Measurements from ENCODE around the gene TMEM132A. TPM values are rescaled to one million over a fixed set of nuclear protein-coding genes. Genes with fewer than 3 reads are reported as not detected.
"Not testable (repeated sequence)": the region's sequence is repeated elsewhere in the genome, so short reads cannot be mapped to it uniquely, and the experiment has no call there.

Gene TMEM132A
- total RNA-seq, 1 donor from 2014 or later = 2.4 TPM

GRCh38 chr11:60909680-60910280, 14.5 kb upstream of the TMEM132A start:
- intact Hi-C loops (cut with micrococcal nuclease) = loop anchor here (5.0 kb wide), 1 partner anchor 208 kb away; no protein-coding TSS in a partner anchor
- Mint-ChIP-seq H3K27me3 (ENCODE audit: insufficient read depth) (peaks cover 16% of the 10 kb centered on the region), H3K4me1 (ENCODE audit: low read depth) (peaks cover 52% of the 10 kb centered on the region)
- H3K9me3 Mint-ChIP-seq; DNase-seq (ENCODE audit: low spot score); H3K36me3 Mint-ChIP-seq (ENCODE audit: low read depth); H3K4me3 Mint-ChIP-seq; H3K27ac Mint-ChIP-seq: not testable (repeated sequence)

- intact Hi-C loops (cut with micrococcal nuclease) = loop anchor here (5.0 kb wide), 1 partner anchor 207 kb away; no protein-coding TSS in a partner anchor
- DNase-seq (ENCODE audit: low spot score) = no peak
- Mint-ChIP-seq H3K27me3 (ENCODE audit: insufficient read depth) (peaks cover 16% of the 10 kb centered on the region), H3K4me1 (ENCODE audit: low read depth) (peaks cover 52% of the 10 kb centered on the region), H3K9me3 (no peaks in the 10 kb centered on the region), H3K27ac (no peak overlapping the region), H3K36me3 (ENCODE audit: low read depth) (peaks cover 2% of the 10 kb centered on the region), H3K4me3 (no peak overlapping the region)
These were observed 14.0 kb upstream of the TMEM132A start for GRCh38 chr11:60910281-60910687.

GRCh38 chr11:60910711-60911380, 13.4 kb upstream of the TMEM132A start:
- intact Hi-C loops (cut with micrococcal nuclease) = loop anchor here (5.0 kb wide), 1 partner anchor 206 kb away; no protein-coding TSS in a partner anchor
- Mint-ChIP-seq H3K27me3 (ENCODE audit: insufficient read depth) (peaks cover 16% of the 10 kb centered on the region), H3K36me3 (ENCODE audit: low read depth) (peaks cover 2% of the 10 kb centered on the region), H3K4me1 (ENCODE audit: low read depth) (peaks cover 53% of the 10 kb centered on the region), H3K9me3 (no peaks in the 10 kb centered on the region), H3K4me3 (no peak overlapping the region), H3K27ac (no peak overlapping the region)
- DNase-seq (ENCODE audit: low spot score) = no peak

GRCh38 chr11:60912223-60912850, 11.9 kb upstream of the TMEM132A start:
- peaks cover 7% of the 10 kb centered on the region for H3K36me3 Mint-ChIP-seq (ENCODE audit: low read depth)

GRCh38 chr11:60912851-60913528, 11.3 kb upstream of the TMEM132A start:
- intact Hi-C loops (cut with micrococcal nuclease) = loop anchor here (1.0 to 5.0 kb wide), 2 partner anchors 72 to 204 kb away; no protein-coding TSS in a partner anchor
- Mint-ChIP-seq H3K36me3 (ENCODE audit: low read depth) (peaks cover 8% of the 10 kb centered on the region), H3K4me1 (ENCODE audit: low read depth) (peaks cover 59% of the 10 kb centered on the region), H3K27me3 (ENCODE audit: insufficient read depth) (peaks cover 16% of the 10 kb centered on the region), H3K4me3 (peak overlapping the region; percentile 96), H3K27ac (no peak overlapping the region), H3K9me3 (no peaks in the 10 kb centered on the region)
- no peak for DNase-seq (ENCODE audit: low spot score)

More at GRCh38 chr11:60912223-60912850, 11.9 kb upstream of the TMEM132A start:
- H3K27me3 Mint-ChIP-seq (ENCODE audit: insufficient read depth) = peaks cover 16% of the 10 kb centered on the region
- no peak for DNase-seq (ENCODE audit: low spot score)
- peak overlapping the region; percentile 69 for H3K27ac Mint-ChIP-seq
- intact Hi-C loops (cut with micrococcal nuclease) = loop anchor here (5.0 kb wide), 1 partner anchor 205 kb away; no protein-coding TSS in a partner anchor
- peaks cover 59% of the 10 kb centered on the region for H3K4me1 Mint-ChIP-seq (ENCODE audit: low read depth)
- no peaks in the 10 kb centered on the region for H3K9me3 Mint-ChIP-seq
- H3K4me3 Mint-ChIP-seq = peak overlapping the region; percentile 49

- Mint-ChIP-seq H3K9me3 (no peaks in the 10 kb centered on the region), H3K4me1 (ENCODE audit: low read depth) (peaks cover 62% of the 10 kb centered on the region), H3K4me3 (peak within 1 kb of the TSS; percentile 96), H3K27ac (peak within 1 kb of the TSS; percentile 98), H3K36me3 (ENCODE audit: low read depth) (peaks cover 9% of the 10 kb centered on the region), H3K27me3 (ENCODE audit: insufficient read depth) (peaks cover 12% of the 10 kb centered on the region)
- intact Hi-C loops (cut with micrococcal nuclease) = loop anchor here (1.0 to 5.0 kb wide), 4 partner anchors 39 to 517 kb away; partner anchors contain the start of genes SDHAF2 and SLC15A3
- DNase-seq (ENCODE audit: low spot score) = peak; percentile 83
These were observed 10.2 kb upstream of the TMEM132A start, which contains the start of gene TMEM109 for GRCh38 chr11:60913793-60914632. TSS of gene TMEM109 (plus strand) at chr11:60914158. CDS start at chr11:60919694, 5,536 bp downstream.

GRCh38 chr11:60914633-60915247, 9.5 kb upstream of the TMEM132A start:
- peak overlapping the region; percentile 87 for H3K27ac Mint-ChIP-seq
- no peaks in the 10 kb centered on the region for H3K9me3 Mint-ChIP-seq
- peaks cover 70% of the 10 kb centered on the region for H3K4me1 Mint-ChIP-seq (ENCODE audit: low read depth)
- peaks cover 10% of the 10 kb centered on the region for H3K27me3 Mint-ChIP-seq (ENCODE audit: insufficient read depth)
- peak overlapping the region; percentile 96 for H3K4me3 Mint-ChIP-seq
- intact Hi-C loops (cut with micrococcal nuclease) = loop anchor here (1.0 to 5.0 kb wide), 13 partner anchors 8 to 516 kb away; partner anchors contain the start of genes CD6, PRPF19, SDHAF2 and SLC15A3
- H3K36me3 Mint-ChIP-seq (ENCODE audit: low read depth) = peaks cover 14% of the 10 kb centered on the region
- no peak for DNase-seq (ENCODE audit: low spot score)

- Mint-ChIP-seq H3K4me3 (peak overlapping the region; percentile 96), H3K36me3 (ENCODE audit: low read depth) (peaks cover 16% of the 10 kb centered on the region), H3K27ac (peak overlapping the region; percentile 87), H3K27me3 (ENCODE audit: insufficient read depth) (peaks cover 6% of the 10 kb centered on the region), H3K9me3 (no peaks in the 10 kb centered on the region), H3K4me1 (ENCODE audit: low read depth) (peaks cover 72% of the 10 kb centered on the region)
- intact Hi-C loops (cut with micrococcal nuclease) = loop anchor here (1.0 to 2.0 kb wide), 12 partner anchors 9 to 515 kb away; partner anchors contain the start of genes CD6, PRPF19, SDHAF2 and SLC15A3
- DNase-seq (ENCODE audit: low spot score) = peak; percentile 72
These were observed 8.9 kb upstream of the TMEM132A start for GRCh38 chr11:60915248-60915914.

- Mint-ChIP-seq H3K4me1 (ENCODE audit: low read depth) (peaks cover 64% of the 10 kb centered on the region), H3K36me3 (ENCODE audit: low read depth) (peaks cover 28% of the 10 kb centered on the region), H3K27ac (no peak overlapping the region), H3K9me3 (no peaks in the 10 kb centered on the region), H3K4me3 (peak overlapping the region; percentile 21), H3K27me3 (ENCODE audit: insufficient read depth) (peaks cover under 1% of the 10 kb centered on the region)
- intact Hi-C loops (cut with micrococcal nuclease) = no loop called here
- DNase-seq (ENCODE audit: low spot score) = no peak
These were observed 7.5 kb upstream of the TMEM132A start for GRCh38 chr11:60916669-60917206.

- peak overlapping the region; percentile 23 for H3K4me3 Mint-ChIP-seq
- no peaks in the 10 kb centered on the region for H3K9me3 Mint-ChIP-seq
- no peak for DNase-seq (ENCODE audit: low spot score)
- no peaks in the 10 kb centered on the region for H3K27me3 Mint-ChIP-seq (ENCODE audit: insufficient read depth)
- peaks cover 58% of the 10 kb centered on the region for H3K4me1 Mint-ChIP-seq (ENCODE audit: low read depth)
- H3K27ac Mint-ChIP-seq = no peak overlapping the region
- intact Hi-C loops (cut with micrococcal nuclease) = no loop called here
- H3K36me3 Mint-ChIP-seq (ENCODE audit: low read depth) = peaks cover 30% of the 10 kb centered on the region
These were observed 7.0 kb upstream of the TMEM132A start for GRCh38 chr11:60917267-60917666.

All from activated T-helper 1 cell treated with anti-CD3 and anti-CD28 coated beads, Interleukin-12 subunit alpha, Interleukin-12 subunit beta, Interleukin-2, Interleukin-4 antibody, amounts not matched to agents 30 ng/mL and 10 ng/mL and 1 ng/mL, durations not matched to agents 14 hours and 24 hours and 36 hours (primary cell).